Islet of Langerhans (tissue), 1 donor: ENCODE data around the gene GLYAT.
A peak's percentile ranks its signal among the peaks of the same experiment; 100 is the strongest.

Experiments
- FAIRE-seq: peaks from one replicate; lab custom pipeline; 2011; peaks lifted over from hg19 to GRCh38; lab: Jason Lieb, UNC

The GLYAT gene

GRCh38 chr11:58676563-58677135 lies 55.1 kb downstream of the GLYAT start:
- FAIRE-seq = no peak

GRCh38 chr11:58675334-58676155 lies 56.2 kb downstream of the GLYAT start:
- FAIRE-seq = peak; percentile 55

- FAIRE-seq = no peak
These were observed 57.1 kb downstream of the GLYAT start for GRCh38 chr11:58674609-58675008.

- no peak for FAIRE-seq
These were observed 59.6 kb downstream of the GLYAT start for GRCh38 chr11:58671983-58672633.

- no peak for FAIRE-seq
These were observed 71.7 kb downstream of the GLYAT start for GRCh38 chr11:58659910-58660570.

GRCh38 chr11:58659404-58659803 lies 72.3 kb downstream of the GLYAT start:
- no peak for FAIRE-seq
